Omental fat pad (tissue), 4 donors: ENCODE results near the gene C6orf58. TPM values are rescaled to one million over a fixed set of nuclear protein-coding genes. Genes with fewer than 3 reads are reported as not detected.

Experiments used
- ATAC-seq: fragments of 150-250 bp; one replicate; pipeline ENCODE4 v1.9.1; 2016; ENCODE audit warnings: mild to moderate bottlenecking, moderate library complexity; ENCODE audit not compliant: low FRiP score
- DNase-seq: peaks from one replicate; pipeline ENCODE4 v3.0.0-alpha.2; 2019; ENCODE audit warnings: low spot score
- total RNA-seq, 4 donors: library from RNA; depleted of rRNA; stranded (reverse); fragments of >200 nt; gene quantifications; one replicate each; pipeline ENCODE4 v1.1.0, GENCODE V29; 2016
- TF ChIP-seq, protein P1 (sequence below), 3 donors: fragments of 450-650 bp; IDR thresholded peaks; one replicate each; pipeline ENCODE4 v1.5.1; 2016 to 2017; ENCODE audit warnings: antibody characterized with exemption in 3 of 3, mild to moderate bottlenecking in 3 of 3, moderate library complexity in 2 of 3

Gene C6orf58
- not detected for total RNA-seq

DNA sequence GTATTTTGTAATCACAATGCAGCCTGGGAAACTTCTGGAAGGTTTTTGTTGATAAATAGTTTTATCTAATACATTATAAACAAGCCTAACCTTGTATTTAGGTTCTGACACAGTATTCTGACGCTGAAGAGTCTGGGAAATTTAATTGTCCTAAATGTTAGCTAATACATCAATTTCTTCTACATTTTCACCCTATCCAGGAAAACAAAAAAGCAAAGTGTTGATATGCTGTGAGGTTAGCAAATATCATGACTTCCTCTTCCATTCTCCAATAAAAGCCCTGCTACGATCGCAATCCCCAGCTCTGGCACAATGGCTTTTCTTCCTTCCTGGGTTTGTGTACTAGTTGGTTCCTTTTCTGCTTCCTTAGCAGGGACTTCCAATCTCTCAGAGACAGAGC is at the start of gene C6orf58:
C6orf58 (plus strand) TSS at position 301 of the 400 bp plus-strand sequence; CDS start at position 313, 12 bp downstream.
- no peak for ATAC-seq
- DNase-seq = no peak
- TF ChIP-seq, protein P1, sequence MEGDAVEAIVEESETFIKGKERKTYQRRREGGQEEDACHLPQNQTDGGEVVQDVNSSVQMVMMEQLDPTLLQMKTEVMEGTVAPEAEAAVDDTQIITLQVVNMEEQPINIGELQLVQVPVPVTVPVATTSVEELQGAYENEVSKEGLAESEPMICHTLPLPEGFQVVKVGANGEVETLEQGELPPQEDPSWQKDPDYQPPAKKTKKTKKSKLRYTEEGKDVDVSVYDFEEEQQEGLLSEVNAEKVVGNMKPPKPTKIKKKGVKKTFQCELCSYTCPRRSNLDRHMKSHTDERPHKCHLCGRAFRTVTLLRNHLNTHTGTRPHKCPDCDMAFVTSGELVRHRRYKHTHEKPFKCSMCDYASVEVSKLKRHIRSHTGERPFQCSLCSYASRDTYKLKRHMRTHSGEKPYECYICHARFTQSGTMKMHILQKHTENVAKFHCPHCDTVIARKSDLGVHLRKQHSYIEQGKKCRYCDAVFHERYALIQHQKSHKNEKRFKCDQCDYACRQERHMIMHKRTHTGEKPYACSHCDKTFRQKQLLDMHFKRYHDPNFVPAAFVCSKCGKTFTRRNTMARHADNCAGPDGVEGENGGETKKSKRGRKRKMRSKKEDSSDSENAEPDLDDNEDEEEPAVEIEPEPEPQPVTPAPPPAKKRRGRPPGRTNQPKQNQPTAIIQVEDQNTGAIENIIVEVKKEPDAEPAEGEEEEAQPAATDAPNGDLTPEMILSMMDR (IDR thresholded peaks at IDR 0.05) = no peak

DNA sequence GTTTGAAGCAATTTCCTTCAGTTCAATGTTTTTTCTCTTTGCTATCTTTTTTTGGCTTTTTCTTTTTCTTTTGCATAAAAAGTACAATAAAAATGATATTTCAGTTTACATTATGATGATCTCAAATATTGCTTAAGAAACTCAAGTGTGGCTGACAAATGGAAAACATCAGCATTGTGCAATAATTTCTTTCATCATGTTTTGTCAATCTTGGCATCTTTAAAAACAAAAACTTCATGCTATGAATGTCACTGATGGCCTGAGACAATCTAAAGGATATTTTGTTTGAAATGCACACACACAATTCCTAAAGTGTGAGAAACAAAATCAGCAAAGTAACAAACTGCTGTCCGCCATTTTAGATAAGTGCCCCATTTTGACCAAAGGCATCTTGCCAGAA is 44.0 kb upstream of the C6orf58 start:
- TF ChIP-seq, protein P1 (IDR thresholded peaks at IDR 0.05) = no peak
- ATAC-seq (no peak), DNase-seq (no peak)

DNA sequence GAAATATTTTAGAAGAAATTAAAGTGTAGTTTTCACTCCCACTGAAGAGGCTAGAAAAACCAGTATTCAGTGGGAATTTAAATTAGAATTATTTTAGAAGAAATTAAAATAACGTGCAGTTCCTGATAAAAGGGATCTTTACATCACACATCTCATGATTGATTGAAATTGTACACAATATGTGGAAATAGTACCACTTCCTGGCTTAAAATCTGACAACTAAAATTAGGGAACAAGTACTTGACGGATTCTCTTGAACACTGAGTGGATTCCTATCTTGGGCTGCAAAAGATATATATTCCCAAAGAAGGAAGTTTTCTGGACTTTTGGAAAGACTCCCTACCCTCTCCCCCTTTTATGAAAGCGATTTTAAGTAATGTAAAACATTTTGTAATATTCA is 43.2 kb upstream of the C6orf58 start:
- DNase-seq = no peak
- TF ChIP-seq, protein P1 (IDR thresholded peaks at IDR 0.05) = no peak
- ATAC-seq = no peak

DNA sequence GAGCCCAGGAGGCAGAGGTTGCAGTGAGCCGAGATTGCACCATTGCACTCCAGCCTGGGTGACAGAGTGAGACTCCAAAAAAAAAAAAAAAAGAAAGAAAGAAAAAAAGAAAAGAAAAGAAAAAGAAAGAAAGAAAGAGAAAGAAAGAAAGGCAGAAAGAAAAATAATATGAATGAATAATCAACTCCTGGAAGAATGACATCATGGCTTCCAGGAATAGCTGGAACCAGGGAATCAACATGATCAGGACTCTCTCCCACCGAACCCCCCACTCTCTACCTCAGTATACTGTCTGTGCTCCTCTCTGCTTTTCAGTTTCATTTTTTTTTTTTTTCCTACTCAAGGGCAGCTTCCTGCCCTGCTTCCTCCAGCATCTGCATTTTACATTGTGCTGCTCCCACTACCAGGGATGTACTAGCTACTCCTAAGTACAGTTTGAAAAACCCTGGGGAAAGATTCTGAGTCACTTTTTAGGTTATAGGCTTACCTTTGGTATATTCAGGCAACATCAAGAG is 38.2 kb upstream of the C6orf58 start:
- TF ChIP-seq, protein P1 (IDR thresholded peaks at IDR 0.05) = no peak
- DNase-seq (no peak), ATAC-seq (no peak)

DNA sequence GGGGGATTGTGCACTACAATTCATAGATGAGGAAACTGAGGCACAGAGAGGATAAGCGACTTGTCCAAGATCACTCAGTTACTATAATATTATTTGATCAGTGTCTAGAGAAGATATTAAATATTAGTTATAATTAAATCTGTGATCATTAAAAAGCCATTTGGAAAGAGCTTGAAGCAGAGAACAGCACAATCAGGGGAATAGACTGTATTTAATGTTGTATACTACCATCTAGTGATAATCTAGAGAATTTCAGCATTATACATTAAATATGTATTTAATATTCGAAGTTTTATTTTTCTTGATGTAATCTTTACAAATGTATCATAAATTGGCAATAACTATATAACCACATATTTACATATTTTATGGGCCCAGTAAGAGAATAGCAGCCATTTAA is 37.7 kb upstream of the C6orf58 start:
- no peak for DNase-seq
- ATAC-seq = no peak
- TF ChIP-seq, protein P1 (IDR thresholded peaks at IDR 0.05) = no peak

DNA sequence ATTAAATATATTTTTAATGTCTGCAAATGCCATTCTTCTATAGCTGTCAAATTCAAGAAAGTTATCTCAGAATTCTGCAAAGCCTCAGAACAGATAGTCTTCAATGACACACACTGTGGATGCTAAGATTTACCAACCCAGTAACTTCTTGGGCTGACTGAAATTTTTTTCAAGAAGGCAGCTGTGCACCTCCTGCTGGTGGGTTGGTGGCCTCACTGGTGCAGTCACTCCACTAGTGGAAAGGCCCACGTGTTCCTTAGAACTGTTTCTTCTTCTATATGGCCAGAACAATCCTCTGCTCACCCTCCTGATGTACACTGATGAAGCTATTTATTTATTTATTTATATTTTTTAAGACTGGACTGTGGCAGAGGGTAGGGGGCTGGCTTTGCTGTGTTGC is 29.8 kb upstream of the C6orf58 start:
- ATAC-seq = no peak
- TF ChIP-seq, protein P1 (IDR thresholded peaks at IDR 0.05) = no peak
- DNase-seq = no peak

DNA sequence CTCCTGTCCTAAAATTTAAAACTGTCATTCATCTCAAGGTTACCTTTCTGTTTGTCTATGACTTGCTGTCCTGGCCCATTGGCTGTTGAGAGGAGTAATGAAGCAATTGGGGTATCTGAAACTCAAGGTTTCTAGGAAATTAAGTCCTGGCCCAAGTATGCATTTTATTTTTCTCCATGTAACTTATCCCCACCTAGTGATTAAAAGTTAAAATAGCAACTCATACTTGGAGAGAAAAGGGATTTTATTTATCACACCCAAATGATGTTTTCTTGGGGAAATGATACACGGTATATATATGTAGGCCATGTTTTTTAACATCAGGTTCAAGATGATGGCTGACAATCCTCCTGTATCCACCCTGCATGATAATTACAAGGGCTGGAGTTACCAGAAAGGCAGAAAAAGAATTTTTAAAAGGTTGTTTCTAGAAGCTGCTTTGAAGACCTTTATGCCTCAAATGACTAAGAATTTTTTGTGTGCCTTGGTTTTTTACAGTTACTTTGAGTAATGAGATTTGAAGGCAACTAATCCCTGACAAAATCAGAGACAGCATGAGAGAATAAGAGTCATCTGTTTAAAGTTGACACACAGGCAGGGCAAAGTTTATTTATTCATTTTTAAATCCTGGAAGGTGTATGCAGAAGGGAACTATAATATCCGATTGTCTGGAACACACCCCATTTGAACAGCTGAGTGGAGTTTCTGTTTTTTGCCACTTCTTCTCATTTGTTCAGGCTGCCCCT is 28.9 kb upstream of the C6orf58 start:
- DNase-seq = no peak
- TF ChIP-seq, protein P1 (IDR thresholded peaks at IDR 0.05) = no peak
- ATAC-seq = no peak
